ENCODE data around the gene LRCH2. TPM values are rescaled to one million over a fixed set of nuclear protein-coding genes. Genes with fewer than 3 reads are reported as not detected.

The LRCH2 gene
- not detected in 2 replicates for total RNA-seq (2014; rRNA removed; shearing (Covaris generic))
- not detected in 2 replicates for total RNA-seq (2022)
- Bru-seq, nascent RNA = percentile 4 among the genes with signal in this experiment
- BruChase-seq, experiment 1, labeled RNA remaining after a 6-hour chase = not detected
- percentile 1 among the genes with signal in this experiment for BruChase-seq, experiment 2, labeled RNA remaining after a 2-hour chase
- long read RNA-seq = 0 reads

- no peaks in the 10 kb centered on the region for H3K4me1 ChIP-seq (ENCODE audit: insufficient read depth, low read length, poor library complexity, severe bottlenecking)
- H2AFZ ChIP-seq (ENCODE audit: low read length) = no peak within 1 kb of the TSS
- DNase-seq (ENCODE audit: low spot score) = no peak
- ChIA-PET CTCF (ENCODE audit: unreplicated experiment) (no interaction called here), POLR2A (no interaction called here)
- no peak within 1 kb of the TSS for H3K4me2 ChIP-seq (ENCODE audit: low read length)
- H3K36me3 ChIP-seq (ENCODE audit: insufficient read depth, low read length) = no peaks in the 10 kb centered on the region
- no peaks in the 10 kb centered on the region for H3K79me2 ChIP-seq (ENCODE audit: insufficient read depth, low read depth, low read length)
- H3K9me3 ChIP-seq (ENCODE audit: low read length) = no peaks in the 10 kb centered on the region
- intact Hi-C loops (cut with micrococcal nuclease; ENCODE audit: unreplicated experiment) = no loop called here
- no peak within 1 kb of the TSS for H3K4me3 ChIP-seq (ENCODE audit: low read depth, low read length, poor library complexity, severe bottlenecking)
- no peak within 1 kb of the TSS for H3K27ac ChIP-seq (ENCODE audit: low read depth, low read length, poor library complexity, severe bottlenecking)
- H4K20me1 ChIP-seq (ENCODE audit: insufficient read depth, low read length) = no peaks in the 10 kb centered on the region
- no TSS peak for BruUV-seq (replicated peaks)
- TF ChIP-seq CTCF (conservative IDR thresholded peaks at IDR 0.05; ENCODE audit: low read length) (no peak), EZH2phosphoT487 (IDR thresholded peaks at IDR 0.05; ENCODE audit: borderline replicate concordance, low read depth, low read length) (no peak)
- no peaks in the 10 kb centered on the region for H3K9me2 ChIP-seq (ENCODE audit: insufficient read depth, low read length)
These were observed at the start of gene LRCH2 for GRCh38 chrX:115233497-115234455. TSS of gene LRCH2 (minus strand) at chrX:115234096. CDS start at chrX:115234041, 55 bp downstream.

GRCh38 chrX:115269051-115269683 lies 35.3 kb upstream of the LRCH2 start:
- Histone ChIP-seq H3K36me3 (ENCODE audit: insufficient read depth, low read length) (no peaks in the 10 kb centered on the region), H3K79me2 (ENCODE audit: insufficient read depth, low read depth, low read length) (no peaks in the 10 kb centered on the region), H2AFZ (ENCODE audit: low read length) (no peak overlapping the region), H3K4me1 (ENCODE audit: insufficient read depth, low read length, poor library complexity, severe bottlenecking) (no peaks in the 10 kb centered on the region), H3K9me2 (ENCODE audit: insufficient read depth, low read length) (no peaks in the 10 kb centered on the region), H3K4me2 (ENCODE audit: low read length) (no peak overlapping the region), H3K27ac (ENCODE audit: low read depth, low read length, poor library complexity, severe bottlenecking) (no peak overlapping the region), H3K9me3 (ENCODE audit: low read length) (no peaks in the 10 kb centered on the region), H4K20me1 (ENCODE audit: insufficient read depth, low read length) (no peaks in the 10 kb centered on the region), H3K4me3 (ENCODE audit: low read depth, low read length, poor library complexity, severe bottlenecking) (no peak overlapping the region)
- BruUV-seq (replicated peaks) = no TSS peak
- intact Hi-C loops (cut with micrococcal nuclease; ENCODE audit: unreplicated experiment) = no loop called here
- POLR2A ChIA-PET = interaction anchor here (0.6 kb wide), 1 partner anchor 23 kb away, joined by 3 read pairs; no protein-coding TSS in a partner anchor
- DNase-seq (ENCODE audit: low spot score) = no peak
- TF ChIP-seq CTCF (conservative IDR thresholded peaks at IDR 0.05; ENCODE audit: low read length) (no peak), EZH2phosphoT487 (IDR thresholded peaks at IDR 0.05; ENCODE audit: borderline replicate concordance, low read depth, low read length) (no peak)
- CTCF ChIA-PET (ENCODE audit: unreplicated experiment) = no interaction called here

All from OCI-LY7 (cell line).